Measurements from ENCODE around the gene KRT71. TPM values are rescaled to one million over a fixed set of nuclear protein-coding genes. Genes with fewer than 3 reads are reported as not detected.
"Not testable (repeated sequence)": the region's sequence is repeated elsewhere in the genome, so short reads cannot be mapped to it uniquely, and the experiment has no call there.

Gene KRT71
- total RNA-seq, 1 experiment from 2014 or later = not detected

GRCh38 chr12:52521568-52522266 is 31.2 kb downstream of the KRT71 start:
- DNase-seq (ENCODE audit: low read depth) = peak; percentile 91

GRCh38 chr12:52521175-52521567 is 31.8 kb downstream of the KRT71 start:
- DNase-seq (ENCODE audit: low read depth) = peak; percentile 82

GRCh38 chr12:52519826-52520662 is 32.9 kb downstream of the KRT71 start, which contains the start of gene KRT5:
Gene KRT5 (minus strand): TSS chr12:52520394. CDS start chr12:52520296, 98 bp downstream.
- DNase-seq (ENCODE audit: low read depth) = no peak

DNA sequence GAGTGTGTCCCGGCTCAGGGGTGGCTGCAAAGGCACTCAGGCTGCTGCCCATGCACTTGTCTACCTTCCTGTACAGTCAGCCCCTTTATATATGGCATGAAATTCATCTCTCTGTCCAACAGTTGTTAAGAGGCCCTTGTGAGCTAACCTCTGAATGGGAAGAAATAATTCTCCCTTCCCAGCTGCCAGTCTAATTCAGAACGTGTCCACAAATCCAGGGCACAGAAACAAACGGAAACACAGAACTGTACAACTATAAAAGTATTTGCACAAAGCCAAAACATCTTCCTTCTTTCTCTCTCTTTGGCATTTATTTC is 33.6 kb downstream of the KRT71 start:
- DNase-seq (ENCODE audit: low read depth) = no peak

GRCh38 chr12:52518574-52519386 is 34.2 kb downstream of the KRT71 start:
- no peak for DNase-seq (ENCODE audit: low read depth)

GRCh38 chr12:52517888-52518287 is 35.1 kb downstream of the KRT71 start:
- no peak for DNase-seq (ENCODE audit: low read depth)

- no peak for DNase-seq (ENCODE audit: low read depth)
Measured at GRCh38 chr12:52517005-52517835, 35.7 kb downstream of the KRT71 start.

GRCh38 chr12:52515927-52516831 is 36.8 kb downstream of the KRT71 start:
- peak; percentile 67 for DNase-seq (ENCODE audit: low read depth)

DNA sequence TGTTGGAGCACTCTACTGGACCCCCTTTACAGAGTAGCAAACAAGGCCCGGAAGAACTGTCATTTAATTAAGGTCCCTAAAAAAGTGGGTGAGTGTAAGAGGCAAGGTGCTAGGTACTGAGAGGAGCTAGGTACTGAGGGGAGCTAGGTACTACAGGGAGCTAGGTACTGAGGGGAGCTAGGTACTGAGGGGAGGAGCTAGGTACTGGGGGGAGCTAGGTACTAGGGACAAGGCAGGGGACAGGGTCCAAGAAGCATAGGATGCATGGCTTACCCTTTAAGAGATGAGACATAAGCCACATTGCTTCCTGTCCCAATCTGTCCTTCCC is 37.7 kb downstream of the KRT71 start:
- DNase-seq (ENCODE audit: low read depth) = no peak

DNA sequence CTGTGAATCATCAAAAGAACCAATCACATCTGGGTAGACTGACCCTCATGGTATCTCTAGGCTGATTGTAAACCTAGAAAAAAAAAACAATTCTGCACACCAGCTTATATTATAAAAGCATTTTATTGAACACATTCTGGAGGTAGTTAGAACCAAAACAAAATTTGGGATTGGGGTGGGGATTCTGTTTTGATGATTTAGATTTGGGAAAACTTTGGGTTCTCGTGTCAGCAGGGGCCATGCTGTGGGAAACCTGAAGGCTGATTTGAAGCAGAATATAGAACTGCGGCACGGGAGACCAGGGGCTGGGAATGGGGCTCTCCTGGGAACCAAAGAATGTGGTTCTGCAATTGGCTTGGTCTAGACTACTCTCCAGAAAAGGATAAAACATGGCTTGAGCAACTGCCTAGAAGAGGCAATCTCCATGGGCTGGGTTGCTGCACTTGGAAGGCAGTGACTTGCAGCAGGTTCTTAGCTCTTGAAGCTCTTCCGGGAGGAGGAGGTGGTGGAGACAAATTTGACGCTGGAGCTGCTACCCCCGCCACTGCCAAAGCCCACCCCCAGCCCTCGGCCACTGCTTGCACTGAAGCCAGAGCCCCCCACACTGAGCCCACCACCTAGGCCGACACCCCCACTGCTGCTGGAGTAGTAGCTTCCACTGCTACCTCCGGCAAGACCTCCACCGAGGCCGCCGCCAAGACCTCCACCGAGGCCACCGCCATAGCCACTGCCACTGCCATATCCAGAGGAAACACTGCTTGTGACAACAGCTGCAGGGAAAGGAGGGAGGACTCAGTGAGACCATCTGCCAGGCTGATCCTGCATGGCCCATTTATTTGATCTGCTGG is 38.2 kb downstream of the KRT71 start:
- no peak for DNase-seq (ENCODE audit: low read depth)

GRCh38 chr12:52513736-52514135 is 39.2 kb downstream of the KRT71 start:
- DNase-seq (ENCODE audit: low read depth) = no peak

DNA sequence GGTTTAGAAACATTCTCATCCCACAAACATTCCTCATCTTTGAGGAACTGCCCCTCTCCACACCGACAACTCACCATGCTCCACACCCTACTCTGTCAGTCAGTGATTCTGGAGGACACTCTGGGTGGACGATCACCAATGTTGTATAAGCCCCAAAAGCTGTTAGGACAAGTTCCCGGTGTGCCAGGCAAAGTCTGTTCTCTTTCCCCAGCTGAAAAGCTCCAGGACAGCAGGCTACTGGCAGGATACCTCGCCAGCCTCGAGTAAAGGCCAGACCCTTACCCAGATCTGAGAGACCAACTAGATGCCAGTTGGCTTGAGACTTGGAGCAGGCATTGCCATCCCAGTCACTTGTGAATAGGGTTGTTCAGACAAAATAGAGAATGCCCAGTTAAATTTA is 44.7 kb downstream of the KRT71 start:
- no peak for DNase-seq (ENCODE audit: low read depth)

DNA sequence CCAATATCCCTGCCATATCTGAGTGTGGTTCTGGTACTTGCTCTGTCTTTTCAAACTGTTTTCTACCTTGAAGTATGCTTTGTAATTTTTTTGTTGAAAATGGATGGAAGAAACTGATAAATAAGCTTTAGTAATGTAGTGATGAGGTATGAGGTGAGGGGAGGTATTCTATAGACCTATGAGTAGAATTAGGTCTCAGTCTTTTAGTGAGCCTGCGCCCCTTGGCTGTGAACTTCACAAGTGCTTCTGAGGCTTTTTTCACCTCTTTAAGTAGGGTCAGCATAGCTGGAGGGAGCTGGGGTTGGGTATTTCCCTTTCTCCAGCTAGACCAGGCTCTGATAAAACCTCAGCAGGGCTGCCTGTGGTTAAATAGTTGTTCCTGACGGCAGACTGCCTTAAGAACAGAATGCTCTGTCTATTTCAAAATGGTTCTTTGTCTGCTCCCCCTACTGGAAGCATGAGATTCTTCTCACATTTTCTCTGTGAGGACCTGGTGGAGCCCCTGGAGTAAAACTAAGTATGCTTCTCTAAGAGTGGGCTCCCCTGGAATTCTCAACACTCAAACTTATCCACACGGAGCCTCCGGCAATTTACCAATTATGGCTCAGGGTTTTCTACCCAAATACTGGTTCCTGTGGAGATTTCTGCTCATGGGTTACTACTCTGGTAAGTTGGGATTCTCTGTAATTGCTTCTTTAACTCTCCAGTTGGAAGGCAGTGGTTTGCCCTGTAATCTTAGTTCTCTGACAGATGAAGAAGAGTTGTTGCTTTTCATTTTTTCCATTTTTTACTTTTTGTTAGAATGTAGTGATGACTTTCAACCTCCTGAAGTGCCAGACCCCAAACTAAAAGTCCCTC is 45.9 kb downstream of the KRT71 start:
- DNase-seq (ENCODE audit: low read depth) = peak; percentile 70

DNA sequence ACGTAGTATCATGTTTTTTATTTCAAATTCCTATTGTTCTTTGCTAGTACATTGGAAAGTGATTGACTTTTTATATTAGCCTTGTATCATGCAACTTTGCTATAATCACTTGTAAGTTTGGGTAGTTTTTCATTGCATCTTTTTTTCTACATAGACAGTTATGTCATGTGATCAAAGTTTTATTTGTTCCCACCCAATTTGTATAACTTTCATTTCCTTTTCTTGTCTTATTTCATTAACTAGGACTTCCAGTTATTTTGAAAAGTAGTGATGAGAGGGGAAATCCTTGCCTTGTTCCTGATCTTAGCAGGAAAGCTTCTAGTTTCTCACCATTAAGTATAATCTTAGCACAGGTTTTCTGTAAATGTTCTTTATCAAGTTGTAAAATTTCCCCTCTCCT is 50.1 kb downstream of the KRT71 start:
- DNase-seq (ENCODE audit: low read depth) = no peak

DNA sequence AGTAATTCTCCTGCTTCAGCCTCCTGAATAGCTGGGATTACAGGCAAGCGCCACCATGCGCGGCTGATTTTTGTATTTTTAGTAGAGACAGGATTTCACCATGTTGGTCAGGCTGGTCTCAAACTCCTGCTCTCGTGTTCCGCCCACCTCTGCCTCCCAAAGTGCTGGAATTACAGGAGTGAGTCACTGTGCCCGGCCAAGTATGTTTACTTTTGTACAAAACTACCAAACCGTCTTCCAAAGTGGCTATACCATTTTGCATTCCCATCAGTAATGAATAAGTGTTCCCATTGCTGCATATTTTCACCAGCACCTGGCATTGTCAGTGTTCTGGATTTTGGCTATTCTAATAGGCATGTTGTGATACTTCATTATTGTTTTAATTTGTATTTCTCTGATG is 51.5 kb downstream of the KRT71 start:
- DNase-seq (ENCODE audit: low read depth) = peak; percentile 49

DNA sequence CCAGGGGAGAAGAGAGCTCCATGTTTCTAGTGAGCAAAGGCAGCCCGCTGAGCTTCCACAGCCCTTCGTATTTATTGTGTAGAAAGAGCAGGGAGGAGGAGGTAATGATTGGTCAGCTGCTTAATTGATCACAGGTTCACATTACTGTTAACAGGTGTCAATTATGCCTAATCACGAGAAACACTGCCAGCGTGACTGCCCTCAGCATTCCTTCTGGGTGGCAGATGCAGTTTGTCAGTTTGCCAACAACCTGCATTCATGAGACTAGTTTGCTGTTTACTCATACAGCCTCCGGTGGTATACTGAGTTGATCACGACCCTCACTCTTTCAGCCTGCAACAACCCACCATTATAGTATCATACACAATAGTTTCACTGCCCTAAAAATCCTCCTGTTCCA is 52.4 kb downstream of the KRT71 start:
- DNase-seq (ENCODE audit: low read depth) = not testable (repeated sequence)

- no peak for DNase-seq (ENCODE audit: low read depth)
Measured at GRCh38 chr12:52499806-52500560, 53.0 kb downstream of the KRT71 start.

DNA sequence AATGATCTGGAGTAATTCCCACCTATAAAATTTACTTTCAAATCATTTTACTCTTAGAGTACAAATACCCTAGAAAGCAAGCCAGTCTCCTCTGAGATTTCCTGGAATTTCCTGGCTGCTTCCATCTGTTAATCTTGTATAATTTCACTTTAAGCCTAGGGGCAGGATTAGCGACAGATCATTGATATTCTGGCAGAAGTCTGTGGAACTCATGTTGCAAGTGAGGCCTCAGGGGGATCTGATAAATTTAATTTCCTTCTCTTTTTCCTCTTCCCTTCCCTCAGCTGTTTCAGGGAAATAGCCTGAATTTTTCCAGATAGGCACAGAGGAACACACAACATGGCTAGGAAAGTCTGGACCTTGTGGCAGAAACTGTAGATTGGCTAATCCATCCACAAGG is 54.0 kb downstream of the KRT71 start:
- DNase-seq (ENCODE audit: low read depth) = no peak
